Measurements from ENCODE around the gene AHR. TPM values are rescaled to one million over a fixed set of nuclear protein-coding genes. Genes with fewer than 3 reads are reported as not detected.
A peak's percentile ranks its signal among the peaks of the same experiment; 100 is the strongest.

AHR gene
- total RNA-seq, 1 experiment from 2014 or later, result 6.1 TPM

- H3K9me3 Mint-ChIP-seq, result peaks cover 0 to 8% of the 10 kb centered on the region in 2 experiments; a peak in 1 of 5 replicates
- Histone ChIP-seq H3K56ac (ENCODE audit: insufficient read length, low read depth, low read length) (no peak overlapping the region), H3K4me1 (ENCODE audit: insufficient read depth, low read length) (peaks cover 3% of the 10 kb centered on the region; the same call in 1 of the 2 replicates), H4K20me1 (ENCODE audit: control insufficient read depth, insufficient read depth, insufficient read length) (no peaks in the 10 kb centered on the region), H3K27me3 (ENCODE audit: insufficient read depth, low read length) (no peaks in the 10 kb centered on the region; the same call in 1 of the 2 replicates), H3K79me2 (ENCODE audit: insufficient read depth, low read length) (no peaks in the 10 kb centered on the region; the same call in 1 of the 2 replicates), H3K4ac (ENCODE audit: low read depth, low read length) (no peak overlapping the region), H3K79me1 (ENCODE audit: insufficient read depth, low read depth, low read length, poor library complexity, severe bottlenecking) (no peaks in the 10 kb centered on the region), H3K23me2 (ENCODE audit: insufficient read length, low read depth, low read length, poor library complexity, severe bottlenecking) (peaks cover 7% of the 10 kb centered on the region), H3K9ac (ENCODE audit: extremely low read depth, insufficient read length, low read length) (no peak overlapping the region), H3K18ac (ENCODE audit: insufficient read length, low read depth, low read length) (no peak overlapping the region), H4K91ac (ENCODE audit: insufficient read length, low read depth, low read length) (no peak overlapping the region), H2BK12ac (ENCODE audit: insufficient read length, low read depth, low read length) (no peak overlapping the region), H2BK15ac (ENCODE audit: low read depth, low read length) (no peak overlapping the region), H2BK5ac (ENCODE audit: insufficient read length, low read length) (no peak overlapping the region), H3K14ac (ENCODE audit: insufficient read depth, low read length) (no peak overlapping the region), H3K23ac (ENCODE audit: insufficient read length, low read depth, low read length) (no peak overlapping the region), H2BK120ac (ENCODE audit: low read depth, low read length, poor library complexity, severe bottlenecking) (no peak overlapping the region), H4K5ac (ENCODE audit: insufficient read length, low read depth, low read length) (no peak overlapping the region), H2AK5ac (ENCODE audit: insufficient read length, low read length) (no peak overlapping the region), H3T11ph (ENCODE audit: low read length) (no peak overlapping the region), H2BK20ac (ENCODE audit: low read depth, low read length, poor library complexity, severe bottlenecking) (no peak overlapping the region), H3K4me2 (ENCODE audit: insufficient read depth, insufficient read length, low read length) (no peak overlapping the region), H4K8ac (replicated peaks; ENCODE audit: insufficient read length, low read depth, low read length) (no peak overlapping the region), H2AFZ (ENCODE audit: low read length) (no peak overlapping the region), H3K9me3 (ENCODE audit: control insufficient read depth, low read depth, low read length) (no peaks in the 10 kb centered on the region), H3K27ac (ENCODE audit: insufficient read length, low read depth, low read length) (no peak overlapping the region)
- DNase-seq, result no peak
- no peak for TF ChIP-seq CTCF (conservative IDR thresholded peaks at IDR 0.05)
- no CpG with 5 or more reads among the region's 1 CpG for WGBS (ENCODE audit: extremely low coverage, insufficient read length, low lambda C conversion rate)
- peaks cover 33% of the 10 kb centered on the region for H3K27me3 Mint-ChIP-seq (ENCODE audit: low read depth)
- H3K36me3 Mint-ChIP-seq (ENCODE audit: insufficient read depth in 1 of 3, low read depth in 3 of 3), result peaks cover 0 to 7% (median 3%) of the 10 kb centered on the region in 3 experiments; a peak in 4 of 7 replicates
- H3K4me1 Mint-ChIP-seq, result peaks cover 26% of the 10 kb centered on the region in 2 experiments
- no peak overlapping the region for H3K27ac Mint-ChIP-seq
- H3K4me3 Mint-ChIP-seq, result peak overlapping the region; percentile 74 to 91
Observed at GRCh38 chr7:17300437-17300836, 2.0 kb downstream of the AHR start.

Measured in H9 (cell line).